AG04449 (cell line): ENCODE data around the gene DOK4.

Experiments used
- CTCF ChIA-PET: fragments of 350-600 bp; formaldehyde crosslinking; extraction: SDS; loops from one replicate; lab custom pipeline; 2021; ENCODE audit warnings: antibody characterized with exemption; lab: Yijun Ruan, JAX
- POLR2A ChIA-PET: fragments of 400-600, 350-600 bp; formaldehyde crosslinking; extraction: SDS; loops from one replicate; lab custom pipeline; 2020; ENCODE audit warnings: antibody characterized with exemption, inconsistent platforms; lab: Yijun Ruan, JAX
- DNase-seq: peaks from one replicate; pipeline ENCODE4 v3.0.0-alpha.2; 2010; ENCODE audit warnings: low read depth, low spot score
- H3K4me3 ChIP-seq: 2 replicates; pipeline ENCODE4 v1.5.1; 2011; ENCODE audit warnings: low read depth, mild to moderate bottlenecking, control low read depth, low read length
- CTCF ChIP-seq: IDR thresholded peaks from one replicate; pipeline ENCODE4 v1.5.1; 2011; ENCODE audit warnings: mild to moderate bottlenecking, moderate library complexity, low read length, control low read depth, inconsistent platforms; ENCODE audit not compliant: insufficient read depth; ENCODE audit errors: missing control alignments

DOK4 gene

GRCh38 chr16:57479205-57479975, 6.9 kb downstream of the DOK4 start:
- no peak for DNase-seq
- CTCF ChIA-PET: interaction anchor here (0.6 to 13.9 kb wide), 4 partner anchors 18 to 94 kb away, joined by 3 to 161 read pairs (median 53); partner anchors contain the start of gene POLR2C
- POLR2A ChIA-PET: interaction anchor here (2.5 kb wide), 1 partner anchor 17 kb away, joined by 10 read pairs; the partner anchor contains the start of gene POLR2C
- TF ChIP-seq CTCF: no peak
- H3K4me3 ChIP-seq: peak overlapping the region; percentile 57

DNA sequence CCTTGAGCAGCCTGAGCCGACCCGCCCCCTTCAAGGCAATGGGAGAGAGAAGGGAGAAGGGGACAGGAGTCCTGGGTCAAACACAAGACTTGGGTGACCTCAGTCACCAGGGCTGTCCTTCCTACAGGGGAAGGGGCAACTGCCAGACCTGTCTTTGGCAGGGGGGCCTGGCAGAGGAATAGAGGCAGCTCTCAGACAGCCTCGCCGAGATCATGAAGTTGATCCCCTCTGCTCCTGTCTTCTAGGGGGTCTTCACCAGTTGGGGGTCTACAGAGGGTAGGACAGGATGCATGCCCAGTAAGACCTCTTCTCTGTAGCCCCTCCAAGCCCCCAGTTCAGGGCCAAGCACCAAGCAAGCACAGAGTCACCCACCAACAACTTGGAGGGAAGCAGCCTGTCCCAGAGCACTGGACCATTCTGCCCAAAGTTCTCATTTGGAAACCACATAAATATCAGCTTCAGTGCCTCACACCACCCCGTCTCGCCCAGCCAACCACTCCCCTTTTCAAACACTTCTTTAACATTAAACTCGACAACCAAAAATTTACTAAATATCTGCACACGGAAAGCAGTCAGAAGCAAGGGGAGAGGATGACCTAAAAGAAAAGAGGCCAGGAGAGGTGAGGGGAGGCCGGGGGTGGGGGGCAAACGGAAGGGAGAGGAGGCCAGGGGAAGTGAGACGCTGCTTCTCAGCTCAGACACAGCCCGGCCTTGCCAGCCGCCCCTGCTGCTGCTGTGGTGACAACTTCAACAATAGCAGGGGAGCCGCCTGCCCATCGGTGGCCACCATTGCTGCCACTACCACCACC, 7.7 kb downstream of the DOK4 start:
- CTCF ChIA-PET: interaction anchor here (1.1 to 13.9 kb wide), 3 partner anchors 17 to 61 kb away, joined by 3 to 161 read pairs (median 103); partner anchors contain the start of gene POLR2C
- no peak for DNase-seq
- peak overlapping the region; percentile 57 for H3K4me3 ChIP-seq
- POLR2A ChIA-PET: no interaction called here
- TF ChIP-seq CTCF: no peak

- CTCF ChIA-PET: interaction anchor here (13.2 to 13.9 kb wide), 2 partner anchors 16 to 42 kb away, joined by 103 to 161 read pairs; partner anchors contain the start of gene POLR2C
Measured at GRCh38 chr16:57477531-57478202, 8.6 kb downstream of the DOK4 start.

DNA sequence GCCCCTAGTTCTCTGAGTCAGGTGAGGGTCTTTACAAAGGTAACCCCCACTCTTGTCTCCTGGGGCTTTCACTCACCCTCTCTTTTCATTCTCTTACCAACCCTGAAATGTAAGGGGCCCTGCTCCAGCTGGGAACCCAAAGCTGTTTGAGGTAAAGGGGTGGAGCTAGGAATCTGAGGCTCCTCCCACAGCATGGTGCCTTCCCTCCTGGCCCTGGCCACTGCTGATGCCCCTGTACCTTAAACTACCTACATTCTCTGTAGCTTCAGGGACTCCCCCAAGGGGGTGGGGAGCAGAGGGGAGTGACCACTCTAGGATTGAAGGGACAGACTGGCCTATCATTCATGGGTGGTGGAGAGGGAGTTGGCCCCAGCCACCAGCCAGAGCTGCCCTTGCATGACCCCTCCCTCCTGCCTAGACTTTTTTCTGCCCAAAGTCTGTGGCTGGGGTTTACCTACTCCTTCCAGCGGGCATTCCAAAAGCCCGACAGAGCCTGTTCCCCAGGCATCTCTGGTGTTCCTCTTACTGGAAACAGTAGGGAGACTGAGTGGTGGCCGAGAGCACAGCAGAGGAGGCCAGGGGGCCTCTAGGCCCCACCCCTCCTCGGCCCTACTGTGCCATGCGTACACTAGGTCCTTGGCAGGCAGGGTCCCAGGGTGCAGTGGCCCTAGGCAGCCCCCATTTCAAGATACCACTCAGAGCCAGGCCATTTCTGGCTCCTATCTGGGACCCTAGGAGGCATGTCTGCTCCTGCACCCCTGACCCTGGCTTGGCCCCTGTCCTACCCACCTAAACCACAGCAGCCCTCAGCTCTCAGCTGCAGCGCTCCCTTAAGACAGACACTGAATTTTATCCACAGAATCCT, 9.5 kb downstream of the DOK4 start:
- DNase-seq: no peak
- ChIA-PET POLR2A (no interaction called here), CTCF (interaction anchor here (0.8 to 13.9 kb wide), 4 partner anchors 9 to 43 kb away, joined by 5 to 161 read pairs (median 58); partner anchors contain the start of gene POLR2C)
- TF ChIP-seq CTCF: no peak
- H3K4me3 ChIP-seq: no peak overlapping the region

More at GRCh38 chr16:57477531-57478202, 8.6 kb downstream of the DOK4 start:
- POLR2A ChIA-PET: no interaction called here
- H3K4me3 ChIP-seq: no peak overlapping the region
- no peak for DNase-seq
- no peak for TF ChIP-seq CTCF

GRCh38 chr16:57475711-57476339, 10.5 kb downstream of the DOK4 start:
- TF ChIP-seq CTCF: peak; percentile 79
- POLR2A ChIA-PET: no interaction called here
- no peak for DNase-seq
- CTCF ChIA-PET: interaction anchor here (1.0 to 13.2 kb wide), 3 partner anchors 14 to 44 kb away, joined by 3 to 161 read pairs (median 12); partner anchors contain the start of gene POLR2C
- no peak overlapping the region for H3K4me3 ChIP-seq
